GM23338 (cell line): ENCODE data around the gene CRY1. TPM values are rescaled to one million over a fixed set of nuclear protein-coding genes. Genes with fewer than 3 reads are reported as not detected.

Source experiments
- ATAC-seq: fragments of 200-7000 bp; cut with Tn5 transposase; 3 replicates; pipeline ENCODE4 v1.9.1; 2020
- DNase-seq: peaks from one replicate; pipeline ENCODE4 v3.0.0-alpha.2; 2015; ENCODE audit warnings: low spot score
- H2AFZ ChIP-seq: fragments of 200-600 bp; sonication (generic); 2 replicates; pipeline ENCODE4 v1.8.0; 2016; ENCODE audit warnings: antibody characterized with exemption, mild to moderate bottlenecking, moderate library complexity
- H3F3A ChIP-seq: fragments of 200-600 bp; sonication (generic); replicated peaks from 2 replicates; pipeline ENCODE4 v1.8.0; 2017; ENCODE audit warnings: antibody characterized with exemption, mixed run types, low read depth
- H3K27ac ChIP-seq: fragments of 200-600 bp; sonication (generic); 2 replicates; pipeline ENCODE4 v1.6.1; 2016; ENCODE audit warnings: low read depth
- H3K27me3 ChIP-seq: fragments of 200-600 bp; sonication (generic); 2 replicates; pipeline ENCODE4 v1.8.0; 2016; ENCODE audit warnings: mild to moderate bottlenecking, mixed run types, moderate library complexity; ENCODE audit not compliant: insufficient read depth
- H3K36me3 ChIP-seq: fragments of 200-600 bp; sonication (generic); 2 replicates; pipeline ENCODE4 v1.8.0; 2016; ENCODE audit warnings: mild to moderate bottlenecking; ENCODE audit not compliant: insufficient read depth
- H3K4me1 ChIP-seq: fragments of 200-600 bp; sonication (generic); 2 replicates; pipeline ENCODE4 v1.8.0; 2016; ENCODE audit warnings: mild to moderate bottlenecking, moderate library complexity; ENCODE audit not compliant: insufficient read depth
- H3K4me2 ChIP-seq: fragments of 200-600 bp; sonication (generic); 2 replicates; pipeline ENCODE4 v1.7.1; 2017; ENCODE audit warnings: mixed run types
- H3K4me3 ChIP-seq: fragments of 200-600 bp; sonication (generic); 2 replicates; pipeline ENCODE4 v1.6.1; 2016; ENCODE audit warnings: mixed run types
- H3K79me2 ChIP-seq: fragments of 200-600 bp; sonication (generic); replicated peaks from 2 replicates; pipeline ENCODE4 v1.8.0; 2017; ENCODE audit warnings: mild to moderate bottlenecking; ENCODE audit not compliant: insufficient read depth
- H3K9me2 ChIP-seq: fragments of 200-600 bp; sonication (generic); 2 replicates; pipeline ENCODE4 v1.8.0; 2017; ENCODE audit not compliant: insufficient read depth
- H4K20me1 ChIP-seq: fragments of 200-600 bp; sonication (generic); replicated peaks from 2 replicates; pipeline ENCODE4 v1.8.0; 2017; ENCODE audit warnings: mild to moderate bottlenecking; ENCODE audit not compliant: insufficient read depth
- H3K27ac Mint-ChIP-seq: 2 replicates; pipeline ENCODE4 v1.8.0; 2020; ENCODE audit warnings: inconsistent platforms, mild to moderate bottlenecking, moderate library complexity, mixed read lengths
- H3K27me3 Mint-ChIP-seq: 3 replicates; pipeline ENCODE4 v1.8.0; 2022; ENCODE audit warnings: low read depth, mild to moderate bottlenecking, moderate library complexity, mixed read lengths, inconsistent platforms; ENCODE audit not compliant: insufficient read depth, poor library complexity
- H3K36me3 Mint-ChIP-seq: 3 replicates; pipeline ENCODE4 v1.8.0; 2021; ENCODE audit warnings: low read depth, mild to moderate bottlenecking, inconsistent platforms, moderate library complexity, mixed read lengths
- H3K4me1 Mint-ChIP-seq: 3 replicates; pipeline ENCODE4 v1.8.0; 2020; ENCODE audit warnings: mild to moderate bottlenecking, inconsistent platforms, mixed read lengths
- H3K4me3 Mint-ChIP-seq: 3 replicates; pipeline ENCODE4 v1.8.0; 2021; ENCODE audit warnings: moderate library complexity, mild to moderate bottlenecking, inconsistent platforms, mixed read lengths
- H3K9me3 Mint-ChIP-seq: 3 replicates; pipeline ENCODE4 v1.8.0; 2020; ENCODE audit warnings: moderate library complexity, mild to moderate bottlenecking, inconsistent platforms, mixed read lengths
- EZH2phosphoT487 ChIP-seq: fragments of 200-600 bp; sonication (generic); IDR thresholded peaks from one replicate; pipeline ENCODE4 v1.8.1; 2018; ENCODE audit warnings: antibody characterized with exemption; ENCODE audit not compliant: unreplicated experiment
- NANOG ChIP-seq: IDR thresholded peaks from 2 replicates; pipeline ENCODE4 v1.6.1; 2016; ENCODE audit warnings: antibody characterized with exemption, borderline replicate concordance
- POLR2AphosphoS5 ChIP-seq: IDR thresholded peaks from 2 replicates; pipeline ENCODE4 v1.6.1; 2016; ENCODE audit warnings: antibody characterized with exemption, low read depth
- STAT1 ChIP-seq: IDR thresholded peaks from one replicate; pipeline ENCODE4 v1.6.1; 2016; ENCODE audit warnings: antibody characterized with exemption; ENCODE audit not compliant: unreplicated experiment
- ZNF114 ChIP-seq: fragments of 250-450 bp; sonication (Bioruptor Pico); IDR thresholded peaks from 2 replicates; pipeline ENCODE4 v1.5.0; 2020; ENCODE audit warnings: mild to moderate bottlenecking, moderate library complexity
- ZNF331 ChIP-seq: fragments of 250-450 bp; sonication (Bioruptor Pico); IDR thresholded peaks from 2 replicates; pipeline ENCODE4 v1.5.0; 2020; ENCODE audit warnings: low read depth, mild to moderate bottlenecking, moderate library complexity
- polyA plus RNA-seq: library from polyadenylated mRNA; unstranded; fragments of >200 nt; fragmentation: Nextera tagmentation; extraction: Ambion mirVana; gene quantifications from 2 replicates; pipeline ENCODE4 v1.2.1, GENCODE V29; 2016
- total RNA-seq: library from RNA; depleted of rRNA; stranded (reverse); fragments of >200 nt; shearing (Covaris generic); gene quantifications from 2 replicates; pipeline ENCODE4 v1.2.3, GENCODE V29; 2014
- TF ChIP-seq, protein P1 (sequence below): fragments of 250-450 bp; sonication (Bioruptor Pico); IDR thresholded peaks from 2 replicates; pipeline ENCODE4 v1.5.0; 2020; ENCODE audit warnings: mild to moderate bottlenecking, moderate library complexity
- TF ChIP-seq, protein P2 (sequence below): IDR thresholded peaks from one replicate; pipeline ENCODE4 v1.6.1; 2018; ENCODE audit warnings: antibody characterized with exemption; ENCODE audit not compliant: unreplicated experiment
- TF ChIP-seq, protein P3 (sequence below), 2 experiments: fragments of 200-600 bp in 1 of 2; sonication (generic) in 1 of 2; conservative IDR thresholded peaks; 2 replicates each; pipeline versions ENCODE4 v1.5.1 to v1.6.1; 2016 to 2017; ENCODE audit warnings: antibody characterized with exemption in 2 of 2, low read depth in 2 of 2, mild to moderate bottlenecking in 2 of 2, moderate library complexity in 1 of 2
- TF ChIP-seq, protein P4 (sequence below): IDR thresholded peaks from 2 replicates; pipeline ENCODE4 v1.6.1; 2016; ENCODE audit warnings: antibody characterized with exemption

CRY1 gene
- total and polyA plus RNA-seq, 2 experiments from 2014 or later = 27.7 to 28.2 TPM

DNA sequence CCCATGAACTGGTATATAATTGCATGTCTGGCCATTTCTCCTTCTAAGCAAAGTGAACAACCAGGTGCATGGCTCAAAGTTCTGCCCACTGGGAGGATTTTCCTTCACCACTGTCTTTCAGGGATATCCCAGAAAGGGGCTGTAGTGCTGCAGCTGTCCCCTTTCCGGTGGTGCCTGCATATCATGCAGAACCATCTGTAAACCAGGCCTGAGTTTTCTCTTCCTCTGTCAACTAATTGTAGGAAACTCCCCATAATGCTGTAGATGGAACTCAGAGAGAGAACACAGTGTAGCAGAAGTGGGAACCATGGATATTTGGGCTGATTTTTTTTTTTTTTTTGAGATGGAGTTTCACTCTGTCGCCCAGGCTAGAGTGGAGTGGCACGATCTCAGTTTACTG lies 45.6 kb upstream of the CRY1 start:
- Histone ChIP-seq H3K9me2 (peaks cover 25% of the 10 kb centered on the region), H3K79me2 (no peaks in the 10 kb centered on the region), H3K4me1 (no peaks in the 10 kb centered on the region), H3K4me3 (no peak overlapping the region), H3K36me3 (no peaks in the 10 kb centered on the region), H2AFZ (no peak overlapping the region), H3F3A (no peaks in the 10 kb centered on the region), H3K4me2 (no peak overlapping the region), H3K27me3 (no peaks in the 10 kb centered on the region), H4K20me1 (no peaks in the 10 kb centered on the region), H3K27ac (no peak overlapping the region)
- TF ChIP-seq ZNF114 (CRISPR knock-in tag) (no peak), STAT1 (no peak), ZNF331 (CRISPR knock-in tag) (no peak), POLR2AphosphoS5 (no peak), NANOG (no peak), EZH2phosphoT487 (no peak)
- TF ChIP-seq, protein P1, sequence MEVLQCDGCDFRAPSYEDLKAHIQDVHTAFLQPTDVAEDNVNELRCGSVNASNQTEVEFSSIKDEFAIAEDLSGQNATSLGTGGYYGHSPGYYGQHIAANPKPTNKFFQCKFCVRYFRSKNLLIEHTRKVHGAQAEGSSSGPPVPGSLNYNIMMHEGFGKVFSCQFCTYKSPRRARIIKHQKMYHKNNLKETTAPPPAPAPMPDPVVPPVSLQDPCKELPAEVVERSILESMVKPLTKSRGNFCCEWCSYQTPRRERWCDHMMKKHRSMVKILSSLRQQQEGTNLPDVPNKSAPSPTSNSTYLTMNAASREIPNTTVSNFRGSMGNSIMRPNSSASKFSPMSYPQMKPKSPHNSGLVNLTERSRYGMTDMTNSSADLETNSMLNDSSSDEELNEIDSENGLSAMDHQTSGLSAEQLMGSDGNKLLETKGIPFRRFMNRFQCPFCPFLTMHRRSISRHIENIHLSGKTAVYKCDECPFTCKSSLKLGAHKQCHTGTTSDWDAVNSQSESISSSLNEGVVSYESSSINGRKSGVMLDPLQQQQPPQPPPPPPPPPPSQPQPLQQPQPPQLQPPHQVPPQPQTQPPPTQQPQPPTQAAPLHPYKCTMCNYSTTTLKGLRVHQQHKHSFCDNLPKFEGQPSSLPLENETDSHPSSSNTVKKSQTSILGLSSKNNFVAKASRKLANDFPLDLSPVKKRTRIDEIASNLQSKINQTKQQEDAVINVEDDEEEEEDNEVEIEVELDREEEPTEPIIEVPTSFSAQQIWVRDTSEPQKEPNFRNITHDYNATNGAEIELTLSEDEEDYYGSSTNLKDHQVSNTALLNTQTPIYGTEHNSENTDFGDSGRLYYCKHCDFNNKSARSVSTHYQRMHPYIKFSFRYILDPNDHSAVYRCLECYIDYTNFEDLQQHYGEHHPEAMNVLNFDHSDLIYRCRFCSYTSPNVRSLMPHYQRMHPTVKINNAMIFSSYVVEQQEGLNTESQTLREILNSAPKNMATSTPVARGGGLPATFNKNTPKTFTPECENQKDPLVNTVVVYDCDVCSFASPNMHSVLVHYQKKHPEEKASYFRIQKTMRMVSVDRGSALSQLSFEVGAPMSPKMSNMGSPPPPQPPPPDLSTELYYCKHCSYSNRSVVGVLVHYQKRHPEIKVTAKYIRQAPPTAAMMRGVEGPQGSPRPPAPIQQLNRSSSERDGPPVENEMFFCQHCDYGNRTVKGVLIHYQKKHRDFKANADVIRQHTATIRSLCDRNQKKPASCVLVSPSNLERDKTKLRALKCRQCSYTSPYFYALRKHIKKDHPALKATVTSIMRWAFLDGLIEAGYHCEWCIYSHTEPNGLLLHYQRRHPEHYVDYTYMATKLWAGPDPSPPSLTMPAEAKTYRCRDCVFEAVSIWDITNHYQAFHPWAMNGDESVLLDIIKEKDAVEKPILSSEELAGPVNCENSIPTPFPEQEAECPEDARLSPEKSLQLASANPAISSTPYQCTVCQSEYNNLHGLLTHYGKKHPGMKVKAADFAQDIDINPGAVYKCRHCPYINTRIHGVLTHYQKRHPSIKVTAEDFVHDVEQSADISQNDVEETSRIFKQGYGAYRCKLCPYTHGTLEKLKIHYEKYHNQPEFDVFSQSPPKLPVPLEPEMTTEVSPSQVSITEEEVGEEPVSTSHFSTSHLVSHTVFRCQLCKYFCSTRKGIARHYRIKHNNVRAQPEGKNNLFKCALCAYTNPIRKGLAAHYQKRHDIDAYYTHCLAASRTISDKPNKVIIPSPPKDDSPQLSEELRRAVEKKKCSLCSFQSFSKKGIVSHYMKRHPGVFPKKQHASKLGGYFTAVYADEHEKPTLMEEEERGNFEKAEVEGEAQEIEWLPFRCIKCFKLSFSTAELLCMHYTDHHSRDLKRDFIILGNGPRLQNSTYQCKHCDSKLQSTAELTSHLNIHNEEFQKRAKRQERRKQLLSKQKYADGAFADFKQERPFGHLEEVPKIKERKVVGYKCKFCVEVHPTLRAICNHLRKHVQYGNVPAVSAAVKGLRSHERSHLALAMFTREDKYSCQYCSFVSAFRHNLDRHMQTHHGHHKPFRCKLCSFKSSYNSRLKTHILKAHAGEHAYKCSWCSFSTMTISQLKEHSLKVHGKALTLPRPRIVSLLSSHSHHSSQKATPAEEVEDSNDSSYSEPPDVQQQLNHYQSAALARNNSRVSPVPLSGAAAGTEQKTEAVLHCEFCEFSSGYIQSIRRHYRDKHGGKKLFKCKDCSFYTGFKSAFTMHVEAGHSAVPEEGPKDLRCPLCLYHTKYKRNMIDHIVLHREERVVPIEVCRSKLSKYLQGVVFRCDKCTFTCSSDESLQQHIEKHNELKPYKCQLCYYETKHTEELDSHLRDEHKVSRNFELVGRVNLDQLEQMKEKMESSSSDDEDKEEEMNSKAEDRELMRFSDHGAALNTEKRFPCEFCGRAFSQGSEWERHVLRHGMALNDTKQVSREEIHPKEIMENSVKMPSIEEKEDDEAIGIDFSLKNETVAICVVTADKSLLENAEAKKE (CRISPR knock-in tag) = no peak
- TF ChIP-seq, protein P2, sequence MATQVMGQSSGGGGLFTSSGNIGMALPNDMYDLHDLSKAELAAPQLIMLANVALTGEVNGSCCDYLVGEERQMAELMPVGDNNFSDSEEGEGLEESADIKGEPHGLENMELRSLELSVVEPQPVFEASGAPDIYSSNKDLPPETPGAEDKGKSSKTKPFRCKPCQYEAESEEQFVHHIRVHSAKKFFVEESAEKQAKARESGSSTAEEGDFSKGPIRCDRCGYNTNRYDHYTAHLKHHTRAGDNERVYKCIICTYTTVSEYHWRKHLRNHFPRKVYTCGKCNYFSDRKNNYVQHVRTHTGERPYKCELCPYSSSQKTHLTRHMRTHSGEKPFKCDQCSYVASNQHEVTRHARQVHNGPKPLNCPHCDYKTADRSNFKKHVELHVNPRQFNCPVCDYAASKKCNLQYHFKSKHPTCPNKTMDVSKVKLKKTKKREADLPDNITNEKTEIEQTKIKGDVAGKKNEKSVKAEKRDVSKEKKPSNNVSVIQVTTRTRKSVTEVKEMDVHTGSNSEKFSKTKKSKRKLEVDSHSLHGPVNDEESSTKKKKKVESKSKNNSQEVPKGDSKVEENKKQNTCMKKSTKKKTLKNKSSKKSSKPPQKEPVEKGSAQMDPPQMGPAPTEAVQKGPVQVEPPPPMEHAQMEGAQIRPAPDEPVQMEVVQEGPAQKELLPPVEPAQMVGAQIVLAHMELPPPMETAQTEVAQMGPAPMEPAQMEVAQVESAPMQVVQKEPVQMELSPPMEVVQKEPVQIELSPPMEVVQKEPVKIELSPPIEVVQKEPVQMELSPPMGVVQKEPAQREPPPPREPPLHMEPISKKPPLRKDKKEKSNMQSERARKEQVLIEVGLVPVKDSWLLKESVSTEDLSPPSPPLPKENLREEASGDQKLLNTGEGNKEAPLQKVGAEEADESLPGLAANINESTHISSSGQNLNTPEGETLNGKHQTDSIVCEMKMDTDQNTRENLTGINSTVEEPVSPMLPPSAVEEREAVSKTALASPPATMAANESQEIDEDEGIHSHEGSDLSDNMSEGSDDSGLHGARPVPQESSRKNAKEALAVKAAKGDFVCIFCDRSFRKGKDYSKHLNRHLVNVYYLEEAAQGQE = no peak
- TF ChIP-seq, protein P3, sequence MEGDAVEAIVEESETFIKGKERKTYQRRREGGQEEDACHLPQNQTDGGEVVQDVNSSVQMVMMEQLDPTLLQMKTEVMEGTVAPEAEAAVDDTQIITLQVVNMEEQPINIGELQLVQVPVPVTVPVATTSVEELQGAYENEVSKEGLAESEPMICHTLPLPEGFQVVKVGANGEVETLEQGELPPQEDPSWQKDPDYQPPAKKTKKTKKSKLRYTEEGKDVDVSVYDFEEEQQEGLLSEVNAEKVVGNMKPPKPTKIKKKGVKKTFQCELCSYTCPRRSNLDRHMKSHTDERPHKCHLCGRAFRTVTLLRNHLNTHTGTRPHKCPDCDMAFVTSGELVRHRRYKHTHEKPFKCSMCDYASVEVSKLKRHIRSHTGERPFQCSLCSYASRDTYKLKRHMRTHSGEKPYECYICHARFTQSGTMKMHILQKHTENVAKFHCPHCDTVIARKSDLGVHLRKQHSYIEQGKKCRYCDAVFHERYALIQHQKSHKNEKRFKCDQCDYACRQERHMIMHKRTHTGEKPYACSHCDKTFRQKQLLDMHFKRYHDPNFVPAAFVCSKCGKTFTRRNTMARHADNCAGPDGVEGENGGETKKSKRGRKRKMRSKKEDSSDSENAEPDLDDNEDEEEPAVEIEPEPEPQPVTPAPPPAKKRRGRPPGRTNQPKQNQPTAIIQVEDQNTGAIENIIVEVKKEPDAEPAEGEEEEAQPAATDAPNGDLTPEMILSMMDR (conservative IDR thresholded peaks at IDR 0.05; ENCODE audit: low read depth in 2 of 2) = no peak
- TF ChIP-seq, protein P4, sequence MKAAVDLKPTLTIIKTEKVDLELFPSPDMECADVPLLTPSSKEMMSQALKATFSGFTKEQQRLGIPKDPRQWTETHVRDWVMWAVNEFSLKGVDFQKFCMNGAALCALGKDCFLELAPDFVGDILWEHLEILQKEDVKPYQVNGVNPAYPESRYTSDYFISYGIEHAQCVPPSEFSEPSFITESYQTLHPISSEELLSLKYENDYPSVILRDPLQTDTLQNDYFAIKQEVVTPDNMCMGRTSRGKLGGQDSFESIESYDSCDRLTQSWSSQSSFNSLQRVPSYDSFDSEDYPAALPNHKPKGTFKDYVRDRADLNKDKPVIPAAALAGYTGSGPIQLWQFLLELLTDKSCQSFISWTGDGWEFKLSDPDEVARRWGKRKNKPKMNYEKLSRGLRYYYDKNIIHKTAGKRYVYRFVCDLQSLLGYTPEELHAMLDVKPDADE = no peak
- H3K36me3 Mint-ChIP-seq = no peaks in the 10 kb centered on the region; the same call in 2 of the 3 replicates
- H3K27me3 Mint-ChIP-seq = peaks cover 2% of the 10 kb centered on the region
- H3K4me1 Mint-ChIP-seq = peaks cover 8% of the 10 kb centered on the region; the same call in 2 of the 3 replicates
- no peak for ATAC-seq
- no peak overlapping the region for H3K4me3 Mint-ChIP-seq
- H3K9me3 Mint-ChIP-seq = no peaks in the 10 kb centered on the region; the same call in 1 of the 3 replicates
- DNase-seq = no peak
- H3K27ac Mint-ChIP-seq = no peak overlapping the region
